A204.1 (cell line): ENCODE measurements around the gene SMIM33.
"Not testable (repeated sequence)": the region's sequence is repeated elsewhere in the genome, so short reads cannot be mapped to it uniquely, and the experiment has no call there.

Source experiments
- FAIRE-seq: peaks from 2 replicates; lab custom pipeline; 2012; peaks lifted over from hg19 to GRCh38; lab: Jason Lieb, UNC

The SMIM33 gene

GRCh38 chr5:139470821-139471300, at the start of gene SMIM33:
Gene SMIM33 (plus strand): TSS chr5:139471004. CDS start chr5:139471122, 118 bp downstream.
- no peak for FAIRE-seq

DNA sequence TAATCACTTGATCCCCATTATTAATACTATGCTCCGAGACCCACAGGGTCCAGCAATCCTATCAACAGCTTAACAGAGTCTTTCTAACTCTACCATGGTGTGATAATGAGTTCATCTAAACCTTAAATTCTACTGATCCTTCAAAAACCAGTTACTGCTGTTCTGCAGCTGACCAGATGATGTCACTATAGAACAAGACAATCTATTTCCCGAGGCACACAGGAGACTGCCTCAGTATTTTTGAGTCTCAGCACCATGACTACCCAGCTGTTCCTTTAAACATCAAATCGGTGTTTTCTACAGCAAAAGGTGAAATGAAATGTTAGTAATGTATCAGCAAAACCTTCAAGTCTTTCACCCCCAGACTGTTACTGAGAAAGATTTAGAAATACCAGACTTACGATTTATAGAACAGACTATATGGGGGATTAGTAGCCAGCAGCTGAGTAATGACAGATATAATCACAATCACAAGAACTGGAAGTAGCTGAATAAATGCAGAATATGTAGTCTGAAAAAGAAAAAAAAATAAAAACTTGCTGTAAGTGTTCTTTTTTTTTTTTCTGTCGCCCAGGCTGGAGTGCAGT, 48.4 kb upstream of the SMIM33 start:
- peak; percentile 90 for FAIRE-seq

- no peak for FAIRE-seq
Observed at GRCh38 chr5:139425497-139425896, 45.3 kb upstream of the SMIM33 start.

- FAIRE-seq: no peak
Observed at GRCh38 chr5:139426203-139426885, 44.5 kb upstream of the SMIM33 start.

DNA sequence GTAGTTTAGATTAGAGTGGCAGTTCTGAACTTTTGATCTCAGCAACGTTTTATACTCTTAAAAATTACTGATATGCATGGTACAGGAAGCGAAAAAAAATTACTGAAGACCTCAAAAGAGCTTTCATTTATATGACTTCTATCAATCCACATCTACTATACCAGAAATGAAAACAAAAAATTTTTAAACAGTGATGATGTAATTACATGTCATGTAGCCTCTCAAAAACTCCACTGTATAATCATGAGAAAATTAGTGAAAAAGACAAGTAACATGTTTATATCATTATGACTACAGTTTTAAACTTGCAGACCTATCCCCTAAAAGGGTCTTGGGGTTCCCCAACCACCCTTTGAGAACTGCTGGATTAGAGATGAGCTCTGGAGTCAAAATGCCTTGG, 40.8 kb upstream of the SMIM33 start:
- no peak for FAIRE-seq

GRCh38 chr5:139431706-139432105, 39.1 kb upstream of the SMIM33 start:
- FAIRE-seq: no peak

DNA sequence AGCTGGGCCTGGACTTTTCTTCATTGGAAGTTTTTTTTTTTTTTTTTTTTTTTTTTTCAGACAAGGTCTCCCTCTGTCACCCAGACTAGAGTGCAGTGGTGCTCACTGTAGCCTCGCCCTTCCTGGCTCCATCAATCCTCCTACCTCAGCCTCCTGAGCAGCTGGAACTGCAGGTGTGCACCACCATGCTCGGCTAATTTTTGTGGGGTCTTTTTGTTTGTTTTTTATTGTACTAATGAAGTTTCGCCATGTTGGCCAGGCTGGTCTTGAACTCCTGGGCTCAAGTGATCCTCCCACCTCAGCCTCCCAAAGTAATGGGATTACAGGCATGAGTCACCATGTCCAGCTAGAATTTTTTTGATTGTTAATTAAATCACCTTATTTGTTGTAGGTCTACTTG, 35.1 kb upstream of the SMIM33 start:
- no peak for FAIRE-seq

DNA sequence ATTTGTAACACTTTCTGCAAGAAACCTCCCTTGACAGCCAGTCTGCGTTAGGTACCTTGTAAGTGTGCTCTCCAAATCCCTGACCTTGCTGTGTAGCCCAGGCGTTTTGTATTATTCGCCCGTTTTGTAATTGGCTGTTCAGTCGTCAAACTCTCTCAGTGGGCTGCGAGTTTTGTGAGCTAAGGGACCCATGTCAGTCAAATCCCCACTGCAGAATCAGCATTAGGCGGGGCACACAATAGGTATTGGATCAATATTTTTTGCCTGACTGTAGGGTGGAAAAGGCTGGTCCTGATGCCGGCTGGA, 32.1 kb upstream of the SMIM33 start:
- no peak for FAIRE-seq

DNA sequence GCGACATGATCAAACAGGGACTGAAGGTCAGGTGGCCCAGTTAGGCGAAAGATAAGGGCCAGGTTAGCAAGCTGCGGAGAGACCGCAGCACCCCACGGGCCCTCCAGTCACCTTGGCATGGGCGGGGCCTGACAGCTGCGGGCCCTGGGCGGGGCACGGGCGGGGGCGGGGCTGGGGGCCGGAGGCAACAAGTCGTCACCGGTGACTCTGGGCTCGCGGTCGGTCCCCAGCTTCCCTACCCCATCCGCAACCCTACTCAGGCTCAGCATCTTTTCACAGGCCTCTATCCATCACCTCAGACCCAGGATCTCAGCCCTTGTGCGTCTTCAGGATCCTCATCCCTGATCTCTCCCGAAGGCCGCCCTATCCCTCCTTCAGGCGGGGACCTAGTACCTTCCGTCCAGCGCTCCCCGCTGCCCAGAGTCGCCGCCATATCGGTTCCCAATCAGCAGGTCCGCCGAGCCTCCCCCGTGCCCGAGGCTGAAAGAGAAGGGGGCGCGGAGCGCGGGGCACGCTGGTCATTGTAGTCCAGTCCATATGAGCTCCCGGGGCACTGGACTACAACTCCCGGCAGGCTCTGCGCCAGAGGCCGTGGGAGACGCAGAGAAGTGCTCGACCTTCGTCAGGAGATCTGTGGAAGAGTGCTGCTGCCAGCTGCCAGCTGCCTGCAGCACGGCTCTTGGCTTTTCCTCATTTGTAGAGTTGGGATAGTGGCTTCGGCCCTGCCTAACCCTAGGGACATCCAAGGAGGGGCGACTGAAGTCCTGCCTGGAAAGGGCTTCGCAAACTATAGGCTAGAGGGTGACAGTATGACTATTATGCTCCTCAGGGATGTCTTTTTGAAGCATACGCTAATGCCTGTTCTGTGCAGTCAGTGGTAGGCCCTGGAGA, 31.5 kb upstream of the SMIM33 start, which contains the start of gene DNAJC18:
DNAJC18 (minus strand) TSS at position 513 of the 891 bp plus-strand sequence; CDS start at position 433, 80 bp downstream.
- no peak for FAIRE-seq

DNA sequence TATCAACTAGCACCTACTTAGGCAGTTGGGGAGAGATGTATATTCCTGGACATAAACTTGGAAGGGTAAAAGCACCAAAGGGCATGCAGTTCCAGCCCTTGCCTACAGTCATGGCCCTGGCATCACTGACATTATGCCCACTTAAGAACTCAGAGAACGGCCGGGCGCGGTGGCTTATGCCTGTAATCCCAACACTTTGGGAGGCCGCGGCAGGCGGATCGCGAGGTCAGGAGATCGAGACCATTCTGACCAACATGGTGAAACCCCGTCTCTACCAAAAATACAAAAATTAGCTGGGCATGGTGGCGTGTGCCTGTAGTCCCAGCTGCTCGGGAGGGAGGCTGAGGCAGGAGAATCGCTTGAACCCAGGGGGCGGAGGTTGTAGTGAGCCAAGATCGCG, 30.4 kb upstream of the SMIM33 start:
- FAIRE-seq: not testable (repeated sequence)

DNA sequence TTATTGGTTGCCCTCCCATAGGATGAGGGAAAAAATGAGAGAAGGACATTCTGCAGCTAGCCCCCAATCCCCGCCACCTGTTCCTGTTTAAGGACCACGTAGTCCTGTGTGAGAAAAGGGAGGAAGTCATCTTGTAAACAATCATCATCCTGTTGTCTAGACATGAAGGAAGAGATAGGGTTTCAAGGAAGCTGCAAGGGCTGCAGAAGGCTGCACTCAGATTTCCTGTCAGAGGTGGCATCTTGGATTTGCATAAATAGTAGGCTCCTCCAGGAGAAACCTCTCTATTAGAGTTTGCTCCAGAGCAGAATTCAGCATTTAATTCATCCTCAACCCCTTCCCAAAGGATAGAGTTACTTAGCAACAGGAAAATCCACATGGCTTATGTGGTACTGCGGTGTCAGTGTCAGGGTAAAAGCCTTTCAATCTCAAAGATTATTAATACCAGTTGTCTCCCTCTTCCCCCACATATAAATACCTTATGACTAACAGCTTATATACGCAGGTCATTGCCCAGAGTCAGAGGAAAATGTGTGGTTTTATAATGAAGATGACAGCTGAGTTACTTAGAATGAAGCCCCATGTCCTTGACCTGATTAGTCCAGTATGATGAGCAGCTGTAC, 26.9 kb upstream of the SMIM33 start:
- FAIRE-seq: no peak

GRCh38 chr5:139445325-139446170, 25.3 kb upstream of the SMIM33 start:
- no peak for FAIRE-seq

GRCh38 chr5:139446956-139447779, 23.6 kb upstream of the SMIM33 start:
- FAIRE-seq: no peak

DNA sequence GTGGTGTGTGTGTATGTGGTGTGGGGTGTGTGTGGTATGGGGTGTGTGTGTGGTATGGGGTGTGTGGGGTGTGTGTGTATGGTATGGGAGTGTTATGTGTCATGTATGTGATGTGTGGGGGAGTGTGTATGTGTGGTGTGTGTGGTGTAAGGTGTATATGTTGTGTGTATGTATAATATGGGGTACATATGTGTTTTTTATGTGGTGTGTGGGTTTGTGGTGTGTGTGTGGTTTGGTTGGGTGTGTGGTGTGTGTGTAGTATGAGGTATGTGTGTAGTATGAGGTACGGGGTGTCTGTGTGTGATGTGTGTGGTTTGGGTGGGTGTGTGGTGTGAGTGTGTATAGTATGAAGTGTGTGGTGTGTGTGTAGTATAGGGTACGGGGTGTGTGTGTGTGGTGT, 19.6 kb upstream of the SMIM33 start:
- no peak for FAIRE-seq

- FAIRE-seq: no peak
Observed at GRCh38 chr5:139451878-139452660, 18.7 kb upstream of the SMIM33 start.

DNA sequence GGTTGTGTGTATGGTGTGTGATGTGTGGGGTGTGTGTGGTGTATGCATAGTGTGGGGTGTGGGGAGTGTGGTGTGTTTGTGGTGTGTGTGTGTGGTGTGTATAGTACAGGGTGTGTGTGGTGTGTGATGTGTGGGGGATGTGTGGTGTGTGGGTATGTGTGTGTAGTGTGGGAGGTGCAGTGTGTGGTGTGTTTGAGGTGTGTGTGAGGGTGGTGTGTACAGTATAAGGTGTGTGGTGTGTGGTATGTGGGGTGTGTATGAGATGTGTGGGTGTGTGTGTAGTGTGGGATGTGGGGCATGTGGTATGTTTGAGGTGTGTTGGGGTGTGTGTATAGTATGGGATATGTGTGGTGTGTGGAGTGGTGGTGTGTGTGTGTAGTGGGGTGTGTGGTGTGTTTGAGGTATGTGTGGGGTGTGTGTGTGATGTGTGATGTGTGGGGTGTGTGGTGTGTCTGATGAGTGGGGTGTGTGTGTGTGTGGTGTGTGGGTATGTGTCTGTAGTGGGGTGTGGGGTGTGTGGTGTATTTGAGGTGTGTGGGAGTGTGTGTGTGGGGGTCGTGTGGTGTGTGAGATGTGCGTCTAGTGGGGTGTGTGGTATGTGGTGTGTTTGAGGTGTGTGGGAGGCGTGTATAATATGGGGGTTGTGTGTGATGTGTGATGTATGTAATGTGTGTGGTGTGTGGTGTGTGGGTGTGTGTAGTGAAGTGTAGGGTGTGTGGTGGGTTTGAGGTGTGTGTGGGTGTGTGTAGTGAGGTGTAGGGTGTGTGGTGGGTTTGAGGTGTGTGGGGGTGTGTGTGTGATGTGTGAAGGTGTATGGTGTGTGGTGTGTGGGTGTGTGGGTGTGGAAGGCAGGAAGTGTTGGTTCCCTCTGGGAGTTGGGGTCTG, 16.9 kb upstream of the SMIM33 start:
- FAIRE-seq: no peak

GRCh38 chr5:139454568-139455290, 16.1 kb upstream of the SMIM33 start:
- FAIRE-seq: no peak

DNA sequence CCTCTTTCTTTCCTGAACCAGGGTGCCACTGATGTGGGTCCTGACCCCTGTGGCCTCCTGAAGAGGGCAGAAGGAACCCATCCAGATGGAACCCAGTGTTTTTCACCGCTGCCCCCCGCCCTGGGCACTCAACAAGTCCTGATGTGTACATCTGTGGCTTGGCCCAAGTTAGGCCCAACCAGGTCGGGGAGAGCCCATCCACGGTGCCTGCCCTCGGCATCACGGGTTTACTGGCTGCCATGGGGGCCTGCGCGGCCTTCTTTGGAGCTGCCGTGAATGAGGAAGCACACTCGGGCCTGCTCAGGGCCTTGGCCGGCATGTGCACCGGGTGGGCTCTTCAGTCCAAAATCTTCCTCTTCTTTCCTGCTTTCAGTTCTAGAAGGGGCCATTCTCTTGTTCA, 14.0 kb upstream of the SMIM33 start:
- FAIRE-seq: no peak
